Ecto neural progenitor cell (in vitro differentiated cells): ENCODE data around the gene AHRR.

ENCODE experiments used
- DNase-seq: peaks from one replicate; pipeline ENCODE4 v3.0.0-alpha.2; 2018; ENCODE audit warnings: low spot score

The AHRR gene

GRCh38 chr5:347712-348284 lies 26.3 kb downstream of the AHRR start:
- no peak for DNase-seq

- DNase-seq = no peak
Measured at GRCh38 chr5:348726-349125, 27.2 kb downstream of the AHRR start.

DNA sequence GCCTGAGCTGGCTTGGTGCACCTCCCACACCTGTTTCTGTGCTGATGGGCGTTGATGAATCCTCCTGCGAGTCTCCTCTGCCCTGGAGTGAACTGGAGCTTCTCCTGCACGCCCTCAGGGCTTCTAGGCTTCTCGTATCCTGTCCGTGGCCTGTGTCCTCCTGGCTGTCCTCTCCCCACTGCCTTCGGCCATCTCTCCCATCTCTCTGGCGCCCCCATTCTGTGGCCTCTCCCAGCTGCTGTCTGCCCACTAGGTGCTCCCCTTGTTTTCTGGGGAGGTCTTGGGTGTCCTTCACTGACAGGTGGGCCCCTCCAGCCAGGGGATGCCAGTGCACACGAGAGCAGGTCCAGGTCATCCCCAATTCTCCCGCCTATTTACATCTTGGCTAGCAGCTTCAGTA lies 28.8 kb downstream of the AHRR start:
- DNase-seq = no peak

DNA sequence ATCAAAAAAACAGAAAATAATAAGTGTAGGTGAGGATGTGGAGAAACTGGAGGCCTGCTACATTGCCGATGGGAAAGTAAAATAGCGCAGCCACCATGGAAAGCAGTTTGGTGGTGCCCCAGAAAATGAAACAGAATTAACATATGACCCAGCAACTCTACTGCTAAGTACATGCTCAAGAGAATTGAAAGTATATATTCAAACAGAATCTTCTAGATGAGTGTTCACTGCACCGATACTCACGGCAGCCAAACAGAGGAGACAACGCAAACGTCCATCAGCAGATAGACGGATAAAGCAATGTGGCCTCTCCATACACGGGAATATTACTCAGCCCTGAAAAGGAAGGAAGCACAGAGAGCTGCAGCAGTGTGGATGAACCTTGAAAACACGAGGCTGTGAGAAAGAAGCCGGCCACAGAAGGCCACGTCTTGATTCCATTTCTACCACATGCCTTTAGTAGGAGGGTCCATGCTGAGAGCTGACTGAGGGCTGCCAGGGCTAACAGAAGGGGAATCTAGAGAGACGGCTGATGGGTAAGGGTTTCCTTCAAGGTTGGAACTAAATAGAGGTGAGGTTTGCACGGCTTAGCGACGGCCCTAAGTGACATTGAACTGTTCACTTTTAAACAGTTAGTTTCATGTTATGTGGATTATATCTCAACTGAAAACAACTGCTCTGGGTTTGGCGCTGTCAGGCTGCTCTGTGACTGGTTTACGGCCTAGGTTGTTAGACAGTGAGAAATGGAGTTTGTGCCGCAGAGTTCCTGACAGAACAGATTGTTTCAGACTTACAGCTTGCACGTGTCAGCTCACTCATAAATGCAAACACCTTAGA lies 29.8 kb downstream of the AHRR start:
- DNase-seq = no peak

GRCh38 chr5:351921-352245 lies 30.4 kb downstream of the AHRR start:
- no peak for DNase-seq

GRCh38 chr5:352639-353611 lies 31.4 kb downstream of the AHRR start:
- no peak for DNase-seq

GRCh38 chr5:353612-354580 lies 32.4 kb downstream of the AHRR start:
- DNase-seq = no peak

GRCh38 chr5:354581-355378 lies 33.3 kb downstream of the AHRR start:
- no peak for DNase-seq

- DNase-seq = no peak
Measured at GRCh38 chr5:355379-355935, 33.9 kb downstream of the AHRR start.

- no peak for DNase-seq
Measured at GRCh38 chr5:355958-356357, 34.4 kb downstream of the AHRR start.

DNA sequence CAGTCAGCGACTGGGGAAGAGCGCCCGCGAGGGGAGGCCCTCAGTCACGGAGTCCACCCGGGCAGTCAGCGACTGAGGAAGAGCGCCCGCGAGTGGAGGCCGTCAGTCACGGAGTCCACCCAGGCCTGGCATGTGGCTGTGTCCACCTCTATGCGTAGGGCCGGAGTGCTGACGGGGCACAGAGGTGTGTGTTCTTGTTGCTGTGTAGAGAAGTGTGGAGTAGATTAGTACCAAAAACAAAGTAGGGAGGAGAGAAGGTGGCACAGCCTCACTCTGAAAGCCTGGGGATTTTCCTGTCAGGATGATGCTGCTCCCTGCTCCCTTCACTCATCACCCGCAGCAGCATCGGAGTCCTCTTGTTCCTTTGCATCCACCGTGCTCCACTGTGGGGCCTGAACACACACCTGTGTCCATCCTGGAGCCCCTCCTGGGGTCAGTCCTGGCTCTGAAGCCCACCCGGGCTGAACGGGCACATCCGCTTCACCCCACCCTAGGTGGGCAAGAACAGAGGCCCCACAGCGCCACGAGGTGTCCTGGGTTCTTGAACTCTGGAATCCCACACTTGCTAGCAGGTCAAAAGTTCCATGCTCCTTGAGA lies 37.9 kb downstream of the AHRR start:
- peak; percentile 37 for DNase-seq

DNA sequence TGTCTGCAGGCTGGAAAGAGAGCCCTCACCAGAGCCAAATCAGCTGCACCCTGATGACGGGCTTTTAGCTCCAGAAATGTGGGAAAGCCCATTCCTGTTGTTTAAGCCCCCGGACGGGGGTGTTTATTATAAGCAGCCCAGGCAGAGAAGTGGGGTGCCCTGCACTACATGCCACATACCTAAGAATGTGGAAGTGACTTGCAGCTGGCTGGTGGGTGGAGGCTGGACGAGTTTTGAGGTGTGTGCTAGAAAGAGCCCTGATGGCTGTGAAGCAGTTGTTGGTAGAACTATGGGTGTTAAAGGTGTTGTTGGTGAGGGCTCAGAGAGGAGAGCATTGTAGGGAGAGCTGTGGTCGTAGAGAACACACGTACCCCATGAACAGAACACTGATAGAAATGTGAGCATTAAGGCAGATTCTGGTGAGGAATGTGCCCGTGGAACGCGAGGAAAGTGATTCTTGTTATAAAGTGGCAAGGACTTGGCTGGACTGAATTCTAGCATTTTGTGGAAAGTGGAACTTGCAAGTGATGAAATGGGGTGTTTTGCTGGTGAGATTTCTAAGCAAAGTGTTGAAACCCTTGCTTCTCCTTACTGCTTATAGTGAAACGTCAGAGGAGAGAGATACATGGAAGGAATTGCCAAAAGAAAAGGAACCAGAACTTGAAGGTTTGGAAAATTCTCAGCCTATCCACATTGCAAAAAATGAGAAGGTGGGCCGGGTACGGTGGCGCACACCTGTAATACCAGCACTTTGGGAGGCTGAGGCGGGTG lies 38.9 kb downstream of the AHRR start:
- peak; percentile 5 for DNase-seq

- DNase-seq = peak; percentile 29
Measured at GRCh38 chr5:362189-362588, 40.7 kb downstream of the AHRR start.

- peak; percentile 18 for DNase-seq
Measured at GRCh38 chr5:362978-363765, 41.7 kb downstream of the AHRR start.

DNA sequence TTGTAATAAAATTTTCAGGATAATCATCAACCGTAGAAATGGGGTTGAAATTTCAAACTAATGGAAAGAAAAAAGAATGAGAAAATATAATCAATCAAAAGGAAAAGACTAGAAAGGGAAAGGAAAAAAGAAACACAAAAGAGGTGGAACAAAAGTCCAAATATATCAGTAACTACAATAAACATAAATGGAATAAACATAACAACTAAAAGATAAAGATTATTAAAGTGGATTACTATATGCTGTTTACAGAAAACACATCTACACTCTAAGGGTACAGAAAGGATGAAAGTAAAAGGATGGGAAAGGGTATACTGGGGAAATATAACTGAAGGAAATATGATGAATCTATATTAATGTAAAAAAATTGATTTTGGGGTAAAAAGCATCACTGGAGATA lies 43.0 kb downstream of the AHRR start:
- DNase-seq = no peak

- DNase-seq = peak; percentile 9
Measured at GRCh38 chr5:366541-367357, 45.2 kb downstream of the AHRR start.

DNA sequence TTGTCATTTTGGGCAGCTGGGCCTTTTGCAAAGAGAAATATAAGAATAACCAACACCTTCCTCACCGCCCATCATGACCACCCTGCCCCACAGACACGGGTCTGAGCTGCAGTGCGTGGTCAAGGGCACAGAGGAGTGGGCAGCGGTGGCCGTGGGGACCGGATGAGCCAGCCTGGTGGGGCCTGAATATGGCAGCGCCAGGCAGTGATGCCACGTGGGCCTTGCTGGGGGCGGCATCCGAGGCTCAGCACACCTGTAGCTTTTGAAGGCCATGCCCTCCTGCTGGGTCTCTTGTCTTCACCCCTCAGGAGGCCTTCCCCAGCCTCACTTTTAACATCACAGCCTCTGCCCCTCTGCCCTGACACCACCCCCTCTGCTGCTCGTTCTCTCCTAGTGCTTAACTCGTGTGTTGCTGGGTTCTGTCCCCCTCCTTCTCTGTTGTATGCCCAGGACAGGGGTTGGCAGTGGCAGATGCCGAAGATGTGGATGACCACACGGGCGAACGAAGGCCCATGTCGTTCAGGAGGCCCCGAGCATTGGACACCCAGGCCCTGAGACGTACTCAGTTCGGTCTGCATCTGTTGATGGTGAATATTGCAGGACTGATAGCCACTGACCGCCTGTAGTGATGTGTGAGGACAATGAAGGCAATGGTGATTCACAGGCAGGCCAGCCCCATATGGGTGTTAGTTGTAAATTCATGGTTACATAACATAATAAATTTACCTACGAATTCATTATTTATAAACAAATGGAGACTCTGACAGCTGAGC lies 46.0 kb downstream of the AHRR start:
- DNase-seq = peak; percentile 30
